GM12801 (cell line): Measurements from ENCODE around the gene TRIM43.

Experiments used
- TF ChIP-seq, protein P1 (sequence below): IDR thresholded peaks from one replicate; pipeline ENCODE4 v1.5.1; 2011; ENCODE audit warnings: control low read depth; ENCODE audit not compliant: insufficient read length; ENCODE audit errors: extremely low read depth

The TRIM43 gene

GRCh38 chr2:95578539-95578938 is 13.3 kb upstream of the TRIM43 start:
- TF ChIP-seq, protein P1, sequence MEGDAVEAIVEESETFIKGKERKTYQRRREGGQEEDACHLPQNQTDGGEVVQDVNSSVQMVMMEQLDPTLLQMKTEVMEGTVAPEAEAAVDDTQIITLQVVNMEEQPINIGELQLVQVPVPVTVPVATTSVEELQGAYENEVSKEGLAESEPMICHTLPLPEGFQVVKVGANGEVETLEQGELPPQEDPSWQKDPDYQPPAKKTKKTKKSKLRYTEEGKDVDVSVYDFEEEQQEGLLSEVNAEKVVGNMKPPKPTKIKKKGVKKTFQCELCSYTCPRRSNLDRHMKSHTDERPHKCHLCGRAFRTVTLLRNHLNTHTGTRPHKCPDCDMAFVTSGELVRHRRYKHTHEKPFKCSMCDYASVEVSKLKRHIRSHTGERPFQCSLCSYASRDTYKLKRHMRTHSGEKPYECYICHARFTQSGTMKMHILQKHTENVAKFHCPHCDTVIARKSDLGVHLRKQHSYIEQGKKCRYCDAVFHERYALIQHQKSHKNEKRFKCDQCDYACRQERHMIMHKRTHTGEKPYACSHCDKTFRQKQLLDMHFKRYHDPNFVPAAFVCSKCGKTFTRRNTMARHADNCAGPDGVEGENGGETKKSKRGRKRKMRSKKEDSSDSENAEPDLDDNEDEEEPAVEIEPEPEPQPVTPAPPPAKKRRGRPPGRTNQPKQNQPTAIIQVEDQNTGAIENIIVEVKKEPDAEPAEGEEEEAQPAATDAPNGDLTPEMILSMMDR, result no peak
